CD14-positive monocyte (primary cell): ENCODE results near the gene ZNF202. TPM values are rescaled to one million over a fixed set of nuclear protein-coding genes. Genes with fewer than 3 reads are reported as not detected.

Experiments used
- DNase-seq, 3 donors: peaks; one replicate each; pipeline ENCODE4 v3.0.0-alpha.2; 2011 to 2022
- H2AFZ ChIP-seq: 2 replicates; pipeline ENCODE4 v1.6.0; 2012; ENCODE audit warnings: mild to moderate bottlenecking, low read depth, low read length, inconsistent platforms; ENCODE audit not compliant: insufficient read depth, poor library complexity, severe bottlenecking
- H3K27ac ChIP-seq, 2 donors: 1 replicate in 1 of 2; 2 replicates in 1 of 2; pipeline ENCODE4 v1.5.1; 2012 to 2013; ENCODE audit warnings: low read length in 2 of 2, control low read depth in 1 of 2, inconsistent platforms in 1 of 2, low read depth in 1 of 2, mild to moderate bottlenecking in 1 of 2
- H3K27me3 ChIP-seq, 2 donors: one replicate each; pipeline versions ENCODE4 v1.6.0 to v1.6.1; 2011 to 2013; ENCODE audit warnings: low read length in 2 of 2; ENCODE audit not compliant: control insufficient read depth in 2 of 2, insufficient read depth in 2 of 2
- H3K36me3 ChIP-seq, 2 donors: replicated peaks in 1 of 2; 1 replicate in 1 of 2; 2 replicates in 1 of 2; pipeline versions ENCODE4 v1.5.1 to v1.6.1; 2012 to 2013; ENCODE audit warnings: low read length in 2 of 2, control low read depth in 1 of 2, inconsistent platforms in 1 of 2, mild to moderate bottlenecking in 1 of 2; ENCODE audit not compliant: insufficient read depth in 2 of 2, control insufficient read depth in 1 of 2
- H3K4me1 ChIP-seq, 2 donors: 1 replicate in 1 of 2; 2 replicates in 1 of 2; pipeline versions ENCODE4 v1.5.1 to v1.6.1; 2012 to 2013; ENCODE audit warnings: low read length in 2 of 2, control low read depth in 1 of 2, inconsistent platforms in 1 of 2, mild to moderate bottlenecking in 1 of 2, moderate library complexity in 1 of 2; ENCODE audit not compliant: insufficient read depth in 2 of 2, control insufficient read depth in 1 of 2
- H3K4me2 ChIP-seq: replicated peaks from 2 replicates; pipeline ENCODE3; 2012; ENCODE audit warnings: low read length, moderate library complexity, mild to moderate bottlenecking; ENCODE audit not compliant: poor library complexity, severe bottlenecking; ENCODE audit errors: extremely low read depth
- H3K4me3 ChIP-seq, 3 experiments: fragments of 200-600 bp in 1 of 3; sonication (generic) in 1 of 3; replicated peaks in 1 of 3; 1 replicate in 2 of 3; 2 replicates in 1 of 3; pipeline ENCODE4 v1.5.1; 2011 to 2013; ENCODE audit warnings: low read length in 3 of 3, mild to moderate bottlenecking in 3 of 3, control low read depth in 2 of 3, low read depth in 2 of 3, inconsistent platforms in 1 of 3, moderate library complexity in 1 of 3
- H3K79me2 ChIP-seq: 2 replicates; pipeline ENCODE4 v1.6.0; 2012; ENCODE audit warnings: mild to moderate bottlenecking, control low read depth, inconsistent platforms, low read length, moderate library complexity; ENCODE audit not compliant: insufficient read depth
- H3K9ac ChIP-seq: 2 replicates; pipeline ENCODE4 v1.6.0; 2017; ENCODE audit warnings: low read length, mild to moderate bottlenecking; ENCODE audit not compliant: insufficient read depth, poor library complexity, severe bottlenecking
- H3K9me3 ChIP-seq, 2 donors: replicated peaks in 1 of 2; 1 replicate in 1 of 2; 2 replicates in 1 of 2; pipeline versions ENCODE4 v1.5.1 to v1.6.1; 2012 to 2013; ENCODE audit warnings: low read length in 2 of 2, control low read depth in 1 of 2; ENCODE audit not compliant: control insufficient read depth in 1 of 2, insufficient read depth in 1 of 2
- H4K20me1 ChIP-seq: 2 replicates; pipeline ENCODE4 v1.6.0; 2012; ENCODE audit warnings: mild to moderate bottlenecking, low read length, control low read depth, moderate library complexity; ENCODE audit not compliant: insufficient read depth
- H3K27ac Mint-ChIP-seq, 7 donors: one replicate each; pipeline ENCODE4 v1.8.0; 2020; ENCODE audit warnings: mild to moderate bottlenecking in 7 of 7, mixed read lengths in 7 of 7, moderate library complexity in 6 of 7, inconsistent platforms in 2 of 7
- H3K27me3 Mint-ChIP-seq, 3 donors: one replicate each; pipeline ENCODE4 v1.8.0; 2021 to 2022; ENCODE audit warnings: low read depth in 3 of 3, mild to moderate bottlenecking in 3 of 3, mixed read lengths in 3 of 3, moderate library complexity in 3 of 3, inconsistent platforms in 1 of 3
- H3K36me3 Mint-ChIP-seq, 2 donors: one replicate each; pipeline ENCODE4 v1.8.0; 2020; ENCODE audit warnings: mixed read lengths in 2 of 2, inconsistent platforms in 1 of 2, mild to moderate bottlenecking in 1 of 2
- H3K4me1 Mint-ChIP-seq: one replicate; pipeline ENCODE4 v1.8.0; 2020; ENCODE audit warnings: mild to moderate bottlenecking, mixed read lengths
- H3K4me3 Mint-ChIP-seq, 2 donors: one replicate each; pipeline ENCODE4 v1.8.0; 2020; ENCODE audit warnings: mild to moderate bottlenecking in 2 of 2, mixed read lengths in 2 of 2, moderate library complexity in 1 of 2
- H3K9me3 Mint-ChIP-seq, 7 donors: one replicate each; pipeline ENCODE4 v1.8.0; 2020 to 2022; ENCODE audit warnings: mixed read lengths in 7 of 7, mild to moderate bottlenecking in 6 of 7, moderate library complexity in 6 of 7, inconsistent platforms in 2 of 7
- CTCF ChIP-seq: fragments of 200-600 bp; IDR thresholded peaks from one replicate; pipeline ENCODE4 v1.8.0; 2022; ENCODE audit warnings: antibody characterized with exemption, mild to moderate bottlenecking
- WGBS: methylation state at CpG from one replicate; pipeline ENCODE4 v1.1.5; 2013; ENCODE audit warnings: missing lambda C conversion rate; ENCODE audit not compliant: insufficient coverage; 5-methylcytosine and 5-hydroxymethylcytosine counted together
- intact Hi-C, 2 donors: fragments of 100-400 bp; cut with micrococcal nuclease; formaldehyde crosslinking; loops; one replicate each; pipeline versions ENCODE4 v1.15.0 to v1.15.1; 2023
- polyA plus RNA-seq, 3 donors: library from polyadenylated mRNA; depleted of rRNA in 1 of 3; unstranded in 2 of 3; stranded (reverse) in 1 of 3; fragments of 300-500 nt in 2 of 3; fragments of >200 nt in 1 of 3; fragmentation: Illumina TruSeq in 2 of 3; gene quantifications; 1 replicate in 2 of 3; 2 replicates in 1 of 3; pipeline ENCODE4 v1.2.3, GENCODE V29; 2012 to 2021

The ZNF202 gene
- polyA plus RNA-seq, 3 donors = 1.5 to 6.6 (median 1.9) TPM

GRCh38 chr11:123755344-123755743 is 13.9 kb upstream of the ZNF202 start:
- Mint-ChIP-seq H3K36me3 (no peaks in the 10 kb centered on the region), H3K27ac (no peak overlapping the region), H3K4me1 (no peaks in the 10 kb centered on the region), H3K27me3 (peaks cover 0 to 8% (median 7%) of the 10 kb centered on the region in 3 donors), H3K9me3 (peaks cover 0 to 1% (median 0%) of the 10 kb centered on the region in 7 donors), H3K4me3 (no peak overlapping the region)
- DNase-seq = no peak
- H2AFZ ChIP-seq = no peak overlapping the region
- TF ChIP-seq CTCF = no peak
- no peak overlapping the region for H3K9ac ChIP-seq
- H3K4me2 ChIP-seq = no peak overlapping the region
- H3K36me3 ChIP-seq = no peaks in the 10 kb centered on the region
- intact Hi-C loops = no loop called here
- no peaks in the 10 kb centered on the region for H3K9me3 ChIP-seq
- H3K4me1 ChIP-seq = no peaks in the 10 kb centered on the region
- H3K27me3 ChIP-seq = no peaks in the 10 kb centered on the region
- no peaks in the 10 kb centered on the region for H4K20me1 ChIP-seq
- no peak overlapping the region for H3K4me3 ChIP-seq
- H3K79me2 ChIP-seq = no peaks in the 10 kb centered on the region
- H3K27ac ChIP-seq = no peak overlapping the region

GRCh38 chr11:123754101-123754568 is 12.7 kb upstream of the ZNF202 start, which contains the start of gene OR6X1:
Gene OR6X1 (minus strand): TSS chr11:123754518. CDS start chr11:123754518, 0 bp downstream.
- H3K9me3 Mint-ChIP-seq = peaks cover 0 to 1% (median 0%) of the 10 kb centered on the region in 7 donors
- peaks cover 0 to 10% (median 7%) of the 10 kb centered on the region in 3 donors for H3K27me3 Mint-ChIP-seq
- Histone ChIP-seq H3K9me3 (no peaks in the 10 kb centered on the region), H3K4me1 (no peaks in the 10 kb centered on the region), H3K4me2 (no peak within 1 kb of the TSS), H3K36me3 (no peaks in the 10 kb centered on the region), H4K20me1 (no peaks in the 10 kb centered on the region), H2AFZ (no peak within 1 kb of the TSS), H3K9ac (no peak within 1 kb of the TSS), H3K79me2 (no peaks in the 10 kb centered on the region), H3K4me3 (no peak within 1 kb of the TSS), H3K27me3 (no peaks in the 10 kb centered on the region), H3K27ac (no peak within 1 kb of the TSS)
- WGBS = 100% methylated on average over 3 of the region's 3 CpGs
- no peak for DNase-seq
- no peaks in the 10 kb centered on the region for H3K36me3 Mint-ChIP-seq
- intact Hi-C loops = no loop called here
- no peak for TF ChIP-seq CTCF
- H3K4me1 Mint-ChIP-seq = no peaks in the 10 kb centered on the region
- no peak within 1 kb of the TSS for H3K4me3 Mint-ChIP-seq
- H3K27ac Mint-ChIP-seq = no peak within 1 kb of the TSS
